Measurements from ENCODE around the gene AHNAK.

Gene AHNAK

DNA sequence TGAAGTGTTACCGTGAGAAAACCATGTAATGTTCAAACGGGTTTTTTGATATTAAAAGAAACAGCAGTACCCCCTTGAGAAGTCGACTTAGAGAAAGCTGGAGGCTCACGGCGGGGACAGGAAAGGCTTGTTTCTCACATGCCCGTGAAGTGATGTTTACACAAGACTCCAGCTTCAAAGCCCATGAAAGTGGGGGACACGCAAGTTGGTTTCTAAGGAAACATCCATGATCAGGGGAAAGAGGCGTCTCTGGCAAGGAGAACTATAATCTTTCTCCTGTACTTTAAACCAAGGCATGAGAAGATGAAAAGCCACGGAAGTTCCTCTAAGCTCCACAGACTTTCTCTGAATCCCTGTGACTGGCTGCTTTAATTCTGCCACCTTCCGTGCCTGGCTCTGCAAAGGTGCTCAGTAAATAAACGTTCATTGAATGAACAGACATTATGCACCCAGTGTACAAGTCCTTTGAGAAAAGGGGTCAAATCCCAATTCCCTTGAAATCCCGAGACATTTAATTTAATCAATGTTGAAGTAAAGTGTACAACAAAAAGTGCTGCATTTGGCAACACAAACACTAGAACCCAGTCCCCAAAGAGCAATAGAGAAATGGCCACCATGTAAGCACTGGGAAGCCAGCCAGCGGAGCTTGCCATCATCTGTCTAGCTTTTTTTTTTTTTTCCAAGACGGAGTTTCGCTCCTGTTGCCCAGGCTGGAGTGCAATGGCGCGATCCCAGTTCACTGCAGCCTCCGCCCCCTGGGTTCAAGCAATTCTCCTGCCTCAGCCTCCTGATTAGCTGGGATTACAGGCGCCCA, 58.7 kb downstream of the AHNAK start:
- DNase-seq = no peak
- TF ChIP-seq, protein P1, sequence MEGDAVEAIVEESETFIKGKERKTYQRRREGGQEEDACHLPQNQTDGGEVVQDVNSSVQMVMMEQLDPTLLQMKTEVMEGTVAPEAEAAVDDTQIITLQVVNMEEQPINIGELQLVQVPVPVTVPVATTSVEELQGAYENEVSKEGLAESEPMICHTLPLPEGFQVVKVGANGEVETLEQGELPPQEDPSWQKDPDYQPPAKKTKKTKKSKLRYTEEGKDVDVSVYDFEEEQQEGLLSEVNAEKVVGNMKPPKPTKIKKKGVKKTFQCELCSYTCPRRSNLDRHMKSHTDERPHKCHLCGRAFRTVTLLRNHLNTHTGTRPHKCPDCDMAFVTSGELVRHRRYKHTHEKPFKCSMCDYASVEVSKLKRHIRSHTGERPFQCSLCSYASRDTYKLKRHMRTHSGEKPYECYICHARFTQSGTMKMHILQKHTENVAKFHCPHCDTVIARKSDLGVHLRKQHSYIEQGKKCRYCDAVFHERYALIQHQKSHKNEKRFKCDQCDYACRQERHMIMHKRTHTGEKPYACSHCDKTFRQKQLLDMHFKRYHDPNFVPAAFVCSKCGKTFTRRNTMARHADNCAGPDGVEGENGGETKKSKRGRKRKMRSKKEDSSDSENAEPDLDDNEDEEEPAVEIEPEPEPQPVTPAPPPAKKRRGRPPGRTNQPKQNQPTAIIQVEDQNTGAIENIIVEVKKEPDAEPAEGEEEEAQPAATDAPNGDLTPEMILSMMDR (IDR thresholded peaks at IDR 0.05; ENCODE audit: low read depth, low read length, missing control alignments) = no peak
- Histone ChIP-seq H3K27me3 (replicated peaks) (no peaks in the 10 kb centered on the region), H3K36me3 (replicated peaks) (no peaks in the 10 kb centered on the region), H3K4me3 (ENCODE audit: low read depth, low read length) (no peak overlapping the region), H3K27ac (no peak overlapping the region)
- in situ Hi-C loops (cut with HindIII; ENCODE audit: low pct_ligation_motif_present, low sequenced_read_pairs) = no loop called here

DNA sequence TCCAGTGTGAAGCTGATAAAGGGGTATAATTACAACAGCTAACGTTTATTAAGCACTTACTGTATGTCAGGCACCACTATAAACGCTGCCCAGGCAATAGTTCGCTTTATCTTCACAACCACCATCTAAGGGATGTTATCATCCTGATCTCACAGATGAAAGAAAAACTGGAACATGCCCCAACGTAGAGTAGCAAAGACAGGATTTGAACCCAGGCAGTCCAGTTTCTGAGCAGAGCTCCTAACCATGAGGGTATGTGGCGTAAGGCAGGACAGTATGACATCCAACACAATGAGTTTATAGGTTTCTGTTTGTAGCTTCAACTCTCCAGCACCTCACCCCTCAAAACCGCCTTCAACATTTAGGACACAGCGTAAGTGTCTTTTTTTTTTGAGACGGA, 59.5 kb downstream of the AHNAK start:
- H3K27me3 ChIP-seq (replicated peaks) = no peaks in the 10 kb centered on the region
- H3K4me3 ChIP-seq (ENCODE audit: low read depth, low read length) = no peak overlapping the region
- TF ChIP-seq, protein P1 (IDR thresholded peaks at IDR 0.05; ENCODE audit: low read depth, low read length, missing control alignments) = no peak
- no peaks in the 10 kb centered on the region for H3K36me3 ChIP-seq (replicated peaks)
- DNase-seq = no peak
- H3K27ac ChIP-seq = no peak overlapping the region
- in situ Hi-C loops (cut with HindIII; ENCODE audit: low pct_ligation_motif_present, low sequenced_read_pairs) = no loop called here

DNA sequence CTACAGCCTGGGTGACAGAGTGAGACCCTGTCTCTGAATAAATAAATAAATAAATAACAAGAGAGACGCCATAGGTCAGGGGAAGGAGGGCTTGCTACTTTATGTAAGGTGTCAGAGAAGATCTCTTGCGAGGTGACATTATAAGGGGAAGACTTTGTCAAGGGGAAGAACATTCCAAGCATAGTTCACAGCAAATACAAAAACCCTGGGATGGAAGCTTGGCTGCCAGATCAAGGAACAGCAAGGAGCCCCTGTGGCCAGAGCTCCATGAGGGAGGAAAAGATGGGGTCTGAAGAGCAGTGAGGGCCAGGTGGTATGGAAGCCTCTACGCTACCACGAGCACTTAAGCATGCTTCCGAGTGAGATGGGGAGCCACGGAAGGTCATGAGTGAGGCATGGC, 62.3 kb downstream of the AHNAK start:
- TF ChIP-seq, protein P1 (IDR thresholded peaks at IDR 0.05; ENCODE audit: low read depth, low read length, missing control alignments) = no peak
- Histone ChIP-seq H3K27ac (no peak overlapping the region), H3K36me3 (replicated peaks) (no peaks in the 10 kb centered on the region), H3K27me3 (replicated peaks) (no peaks in the 10 kb centered on the region), H3K4me3 (ENCODE audit: low read depth, low read length) (no peak overlapping the region)
- in situ Hi-C loops (cut with HindIII; ENCODE audit: low pct_ligation_motif_present, low sequenced_read_pairs) = no loop called here
- no peak for DNase-seq

DNA sequence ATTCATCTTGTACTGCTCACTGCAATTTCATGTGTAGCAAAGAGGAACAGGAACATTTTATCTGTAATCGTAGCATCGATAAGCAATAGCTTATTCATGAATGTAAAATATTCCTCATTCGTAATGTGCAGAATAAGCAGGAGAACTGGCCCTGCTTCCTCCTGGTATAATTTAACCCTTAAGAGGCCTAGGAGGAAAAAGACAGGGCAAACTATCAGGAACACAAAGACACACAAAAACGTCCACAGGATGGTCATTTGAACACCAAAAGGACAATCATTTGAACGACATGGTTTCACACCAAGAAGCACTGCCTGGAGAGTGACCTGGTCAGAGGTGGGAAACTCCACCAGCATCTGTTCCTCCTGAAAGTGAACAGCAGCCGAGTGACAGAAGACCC, 63.9 kb downstream of the AHNAK start:
- no peak for DNase-seq
- TF ChIP-seq, protein P1 (IDR thresholded peaks at IDR 0.05; ENCODE audit: low read depth, low read length, missing control alignments) = no peak
- no peak overlapping the region for H3K27ac ChIP-seq
- H3K27me3 ChIP-seq (replicated peaks) = no peaks in the 10 kb centered on the region
- H3K36me3 ChIP-seq (replicated peaks) = no peaks in the 10 kb centered on the region
- no peak overlapping the region for H3K4me3 ChIP-seq (ENCODE audit: low read depth, low read length)
- in situ Hi-C loops (cut with HindIII; ENCODE audit: low pct_ligation_motif_present, low sequenced_read_pairs) = no loop called here

DNA sequence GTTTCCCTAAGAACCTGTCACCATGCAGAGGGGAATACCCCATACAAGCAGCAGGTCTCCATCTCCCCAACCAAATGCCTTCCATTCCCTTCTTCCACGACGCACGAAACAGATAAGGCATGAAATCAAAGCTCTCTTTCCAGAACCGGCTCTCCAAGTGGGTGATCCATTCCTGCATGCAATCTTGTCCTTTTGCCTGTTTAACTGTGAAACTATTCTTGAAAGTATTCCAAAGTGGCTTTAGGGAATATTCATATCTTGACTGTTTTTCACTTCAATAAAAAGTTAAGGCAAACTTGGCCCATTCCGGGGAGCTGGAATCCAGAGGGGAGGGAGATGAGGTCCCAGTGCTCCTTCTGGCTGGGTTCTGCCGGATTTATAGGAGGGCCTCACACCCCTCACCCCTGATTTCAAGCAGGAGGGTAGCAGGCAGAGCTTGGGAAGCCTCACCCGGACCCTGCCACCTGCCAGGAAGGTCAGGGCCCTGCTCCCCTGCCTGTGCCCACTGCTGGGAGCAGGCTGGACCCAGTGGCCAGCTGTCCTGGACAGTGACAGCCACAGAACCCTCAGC, 66.9 kb downstream of the AHNAK start:
- Histone ChIP-seq H3K36me3 (replicated peaks) (no peaks in the 10 kb centered on the region), H3K27me3 (replicated peaks) (no peaks in the 10 kb centered on the region), H3K4me3 (ENCODE audit: low read depth, low read length) (no peak overlapping the region), H3K27ac (no peak overlapping the region)
- no peak for DNase-seq
- in situ Hi-C loops (cut with HindIII; ENCODE audit: low pct_ligation_motif_present, low sequenced_read_pairs) = no loop called here
- TF ChIP-seq, protein P1 (IDR thresholded peaks at IDR 0.05; ENCODE audit: low read depth, low read length, missing control alignments) = no peak
